Fibroblast of lung (primary cell): ENCODE measurements around the gene SLC37A1.

ENCODE experiments used
- CTCF ChIP-seq, 2 donors: IDR thresholded peaks in 1 of 2; conservative IDR thresholded peaks in 1 of 2; 1 replicate in 1 of 2; 2 replicates in 1 of 2; pipeline ENCODE4 v1.5.1; 2011 to 2012; ENCODE audit warnings: low read length in 2 of 2, control low read depth in 1 of 2, inconsistent platforms in 1 of 2, low read depth in 1 of 2, mild to moderate bottlenecking in 1 of 2
- EZH2 ChIP-seq: IDR thresholded peaks from 2 replicates; pipeline ENCODE4 v1.5.1; 2012; ENCODE audit warnings: low read length, control low read depth, mild to moderate bottlenecking; ENCODE audit errors: missing control alignments

- no peak for TF ChIP-seq CTCF (conservative IDR thresholded peaks at IDR 0.05 in 1 of 2, IDR thresholded peaks at IDR 0.05 in 1 of 2; ENCODE audit: low read depth in 1 of 2, low read length in 2 of 2)
- TF ChIP-seq EZH2 = no peak
These were observed 93.5 kb downstream of the SLC37A1 start for GRCh38 chr21:42607102-42607501.
